Large intestine (tissue), 1 donor: ENCODE results near the gene GREB1. TPM values are rescaled to one million over a fixed set of nuclear protein-coding genes. Genes with fewer than 3 reads are reported as not detected.

ENCODE experiments used
- polyA plus RNA-seq: library from polyadenylated mRNA; unstranded; fragments of 120-200 nt; gene quantifications from one replicate; pipeline ENCODE4 v1.2.1, GENCODE V29; 2013

GREB1 gene
- polyA plus RNA-seq, 1 donor, result 2.6 TPM

Other genes with a start within 250 kb of the GREB1 start
- 42.5 TPM for gene ROCK2, start 189.4 kb upstream of the GREB1 start, polyA plus RNA-seq
- gene E2F6, start 67.9 kb upstream of the GREB1 start, polyA plus RNA-seq, result 15.3 TPM
- gene NTSR2, start 136.2 kb downstream of the GREB1 start, polyA plus RNA-seq, result not detected
- gene LPIN1, start 212.6 kb downstream of the GREB1 start, polyA plus RNA-seq, result 10.9 TPM